Measurements from ENCODE around the gene GOLGA2. TPM values are rescaled to one million over a fixed set of nuclear protein-coding genes. Genes with fewer than 3 reads are reported as not detected.

GOLGA2 gene
- total and polyA plus RNA-seq, 12 donors = 35.8 to 221 (median 85.6) TPM

GRCh38 chr9:128245421-128246151 lies 30.2 kb downstream of the GOLGA2 start:
- TF ChIP-seq CTCF (IDR thresholded peaks at IDR 0.05) (no peak), POLR2A (IDR thresholded peaks at IDR 0.05) (no peak)
- Histone ChIP-seq H3K36me3 (replicated peaks in 1 of 2) (no peaks in the 10 kb centered on the region), H3K27ac (peak overlapping the region in 1 of 5 donors; percentile 61), H3K9me3 (replicated peaks in 1 of 3) (no peaks in the 10 kb centered on the region), H3K27me3 (no peaks in the 10 kb centered on the region), H3K4me3 (peak overlapping the region in 1 of 4 donors; percentile 23), H3K4me1 (replicated peaks in 1 of 2) (peaks cover under 1 to 13% of the 10 kb centered on the region in 2 donors)
- DNase-seq = peak in 2 of 7 donors; percentile 19 to 60
- intact Hi-C loops (cut with DNase I) = no loop called here
- WGBS, 4 donors = 33 to 57% (median 54%) methylated on average over 9 to 13 of the region's 13 CpGs

- Histone ChIP-seq H3K9me3 (replicated peaks in 1 of 3) (no peaks in the 10 kb centered on the region), H3K27me3 (no peaks in the 10 kb centered on the region), H3K4me1 (replicated peaks in 1 of 2) (peaks cover 0 to 12% of the 10 kb centered on the region in 2 donors), H3K36me3 (replicated peaks in 1 of 2) (no peaks in the 10 kb centered on the region), H3K27ac (peak overlapping the region in 1 of 5 donors; percentile 62), H3K4me3 (peak overlapping the region in 1 of 4 donors; percentile 23)
- TF ChIP-seq POLR2A (IDR thresholded peaks at IDR 0.05) (no peak), CTCF (IDR thresholded peaks at IDR 0.05) (no peak)
- 30 to 50% (median 41%) methylated on average over 1 to 18 of the region's 18 CpGs for WGBS, 4 donors
- peak in 5 of 7 donors; percentile 35 to 74 (median 60) for DNase-seq
- intact Hi-C loops (cut with DNase I) = no loop called here
Measured at GRCh38 chr9:128244837-128245231, 31.0 kb downstream of the GOLGA2 start.

- peaks cover 0 to 12% of the 10 kb centered on the region in 2 donors for H3K4me1 ChIP-seq (replicated peaks in 1 of 2)
- no peak overlapping the region for H3K4me3 ChIP-seq
- no peaks in the 10 kb centered on the region for H3K9me3 ChIP-seq (replicated peaks in 1 of 3)
- 57 to 61% (median 59%) methylated on average over 7 to 13 of the region's 13 CpGs for WGBS, 4 donors
- no peaks in the 10 kb centered on the region for H3K27me3 ChIP-seq
- H3K36me3 ChIP-seq (replicated peaks in 1 of 2) = no peaks in the 10 kb centered on the region
- intact Hi-C loops (cut with DNase I) = no loop called here
- DNase-seq = no peak
- peak overlapping the region in 1 of 5 donors; percentile 62 for H3K27ac ChIP-seq
- TF ChIP-seq CTCF (IDR thresholded peaks at IDR 0.05) = no peak
- TF ChIP-seq POLR2A (IDR thresholded peaks at IDR 0.05) = no peak
Measured at GRCh38 chr9:128244091-128244836, 31.5 kb downstream of the GOLGA2 start.

DNA sequence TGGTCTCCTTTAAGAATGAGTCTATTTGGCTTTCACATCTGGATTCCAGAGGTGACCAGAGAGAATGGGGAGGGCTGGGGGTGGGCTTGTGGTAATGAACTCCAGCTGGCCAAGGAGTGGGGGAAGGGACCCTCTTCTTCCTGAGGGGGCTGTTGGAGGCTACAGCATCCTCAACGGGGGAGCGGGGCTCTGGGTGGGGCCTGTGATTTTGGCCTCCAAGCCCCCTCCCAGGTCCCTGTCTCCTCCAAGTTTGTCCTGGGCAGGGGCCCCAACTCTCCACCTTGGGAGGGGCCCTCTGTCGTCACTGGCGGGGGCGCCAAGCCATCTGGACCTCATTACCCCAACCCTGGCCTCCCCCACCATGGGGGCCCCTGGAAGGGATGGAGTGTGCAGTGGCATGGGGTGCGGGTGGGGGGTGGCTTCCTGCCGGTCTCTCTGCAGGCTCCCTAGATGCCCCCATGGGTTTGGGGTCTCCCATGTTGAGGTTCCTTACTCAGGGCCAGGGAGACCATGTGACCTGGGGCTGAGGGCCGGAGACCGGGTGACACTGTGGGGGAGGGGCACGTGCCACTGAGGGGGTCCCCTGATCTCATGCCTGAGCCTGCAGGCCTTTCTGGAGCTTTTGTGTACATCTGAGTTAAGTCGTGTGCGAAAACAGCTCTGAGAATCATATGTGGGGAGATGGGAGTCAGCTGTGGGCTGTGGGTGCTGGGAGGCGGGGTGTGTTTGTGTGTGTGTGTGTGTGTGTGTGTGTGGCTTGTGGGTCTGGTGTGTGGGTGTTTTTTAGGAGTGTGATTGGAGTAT lies 32.4 kb downstream of the GOLGA2 start:
- 46 to 60% (median 55%) methylated on average over 6 to 13 of the region's 13 CpGs for WGBS, 4 donors
- Histone ChIP-seq H3K4me3 (no peak overlapping the region), H3K9me3 (replicated peaks in 1 of 3) (no peaks in the 10 kb centered on the region), H3K36me3 (replicated peaks in 1 of 2) (no peaks in the 10 kb centered on the region), H3K27me3 (no peaks in the 10 kb centered on the region), H3K27ac (no peak overlapping the region), H3K4me1 (replicated peaks in 1 of 2) (peaks cover 0 to 12% of the 10 kb centered on the region in 2 donors)
- DNase-seq = no peak
- TF ChIP-seq CTCF (IDR thresholded peaks at IDR 0.05) (no peak), POLR2A (IDR thresholded peaks at IDR 0.05) (no peak)
- intact Hi-C loops (cut with DNase I) = no loop called here
